ENCODE results near the gene DNAJB13.
A peak's percentile ranks its signal among the peaks of the same experiment; 100 is the strongest.
"Not testable (repeated sequence)": the region's sequence is repeated elsewhere in the genome, so short reads cannot be mapped to it uniquely, and the experiment has no call there.

DNAJB13 gene

DNA sequence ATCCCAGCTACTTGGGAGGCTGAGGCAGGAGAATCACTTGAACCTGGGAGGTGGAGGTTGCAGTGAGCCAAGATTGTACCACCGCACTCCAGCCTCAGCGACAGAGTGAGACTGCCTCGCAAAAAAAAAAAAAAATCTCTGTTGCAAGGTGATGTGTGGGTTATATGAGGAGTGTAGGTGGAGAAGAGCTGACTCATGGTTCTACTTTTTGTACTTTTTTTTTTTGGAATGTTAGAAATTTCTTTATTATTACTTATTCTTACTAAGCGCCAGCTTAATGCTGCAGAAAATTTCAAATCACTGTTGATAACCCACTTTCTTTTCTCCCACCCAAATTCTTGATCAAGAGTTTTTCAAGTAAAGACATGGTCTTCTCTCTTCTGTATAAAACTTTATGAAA, 29.6 kb upstream of the DNAJB13 start:
- no peak for TF ChIP-seq ZFX (IDR thresholded peaks at IDR 0.05; ENCODE audit: borderline replicate concordance)
- no peak overlapping the region for H3K27ac ChIP-seq

DNA sequence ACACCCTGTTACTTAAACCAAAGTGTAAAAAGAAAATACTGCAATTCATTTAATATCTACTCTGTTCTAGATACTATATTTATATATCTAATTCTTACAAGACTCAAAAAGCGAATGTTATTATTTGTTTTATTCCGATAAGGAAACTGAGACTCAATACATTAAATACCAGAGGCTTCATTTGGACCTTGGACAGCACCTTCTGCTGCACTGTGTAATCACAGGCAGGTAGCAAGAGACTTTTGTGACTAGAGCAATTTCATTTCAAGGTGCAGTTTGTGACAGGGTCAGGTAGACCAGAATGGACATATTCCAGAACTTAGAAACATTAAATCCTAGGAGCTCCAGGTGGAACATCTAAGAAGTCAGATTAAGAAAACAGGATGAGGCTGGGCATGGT, 21.4 kb upstream of the DNAJB13 start:
- H3K27ac ChIP-seq: no peak overlapping the region
- TF ChIP-seq ZFX (IDR thresholded peaks at IDR 0.05; ENCODE audit: borderline replicate concordance): no peak
- TF ChIP-seq, protein P1, sequence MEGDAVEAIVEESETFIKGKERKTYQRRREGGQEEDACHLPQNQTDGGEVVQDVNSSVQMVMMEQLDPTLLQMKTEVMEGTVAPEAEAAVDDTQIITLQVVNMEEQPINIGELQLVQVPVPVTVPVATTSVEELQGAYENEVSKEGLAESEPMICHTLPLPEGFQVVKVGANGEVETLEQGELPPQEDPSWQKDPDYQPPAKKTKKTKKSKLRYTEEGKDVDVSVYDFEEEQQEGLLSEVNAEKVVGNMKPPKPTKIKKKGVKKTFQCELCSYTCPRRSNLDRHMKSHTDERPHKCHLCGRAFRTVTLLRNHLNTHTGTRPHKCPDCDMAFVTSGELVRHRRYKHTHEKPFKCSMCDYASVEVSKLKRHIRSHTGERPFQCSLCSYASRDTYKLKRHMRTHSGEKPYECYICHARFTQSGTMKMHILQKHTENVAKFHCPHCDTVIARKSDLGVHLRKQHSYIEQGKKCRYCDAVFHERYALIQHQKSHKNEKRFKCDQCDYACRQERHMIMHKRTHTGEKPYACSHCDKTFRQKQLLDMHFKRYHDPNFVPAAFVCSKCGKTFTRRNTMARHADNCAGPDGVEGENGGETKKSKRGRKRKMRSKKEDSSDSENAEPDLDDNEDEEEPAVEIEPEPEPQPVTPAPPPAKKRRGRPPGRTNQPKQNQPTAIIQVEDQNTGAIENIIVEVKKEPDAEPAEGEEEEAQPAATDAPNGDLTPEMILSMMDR (IDR thresholded peaks at IDR 0.05): no peak

DNA sequence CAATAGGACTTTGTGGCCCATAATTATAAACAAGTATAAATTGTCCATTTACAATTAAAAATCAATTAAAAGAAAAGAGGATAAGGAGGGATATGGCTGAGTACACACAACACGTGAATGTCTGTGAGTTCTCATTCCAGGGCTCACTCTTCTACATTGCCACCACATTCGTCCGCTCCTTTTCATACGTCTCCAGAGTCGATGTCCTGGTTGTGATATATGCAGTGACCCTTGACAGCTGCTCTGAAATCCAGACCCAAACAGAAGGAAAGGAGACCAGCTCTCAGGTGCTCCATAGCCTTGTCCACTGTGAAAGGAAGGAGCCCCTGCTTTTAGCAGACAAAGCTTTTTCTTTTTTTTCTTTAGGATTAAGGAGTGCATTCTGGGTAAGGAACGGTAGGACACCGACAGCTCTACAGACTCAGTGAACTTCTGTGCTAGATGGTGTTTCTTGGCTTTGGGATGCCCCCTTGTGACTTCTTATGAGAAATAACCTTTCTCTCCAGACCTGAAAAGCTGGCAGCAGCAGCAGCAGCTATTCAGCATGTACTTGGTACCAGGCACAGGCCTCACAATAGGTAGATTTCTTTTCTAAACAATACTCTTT, 19.7 kb upstream of the DNAJB13 start:
- H3K27ac ChIP-seq: no peak overlapping the region
- TF ChIP-seq, protein P1 (IDR thresholded peaks at IDR 0.05): peak; percentile 56
- TF ChIP-seq ZFX (IDR thresholded peaks at IDR 0.05; ENCODE audit: borderline replicate concordance): no peak

DNA sequence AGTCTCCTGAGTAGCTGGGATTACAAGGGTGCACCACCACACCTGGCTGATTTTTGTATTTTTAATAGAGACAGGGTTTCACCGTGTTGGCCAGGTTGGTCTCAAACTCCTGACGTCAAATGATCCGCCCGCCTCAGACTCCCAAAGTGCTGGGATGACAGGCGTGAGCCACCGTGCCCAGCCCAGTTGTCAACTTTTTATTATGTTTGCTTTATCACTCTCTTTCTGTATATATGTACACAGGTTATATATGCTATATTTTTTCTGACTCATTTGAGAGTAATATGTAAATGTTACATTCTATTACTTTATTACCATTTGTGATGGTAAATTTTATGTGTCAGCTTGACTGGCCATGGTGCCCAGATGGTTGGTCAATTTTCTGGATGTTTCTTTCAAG, 18.9 kb upstream of the DNAJB13 start:
- H3K27ac ChIP-seq: no peak overlapping the region
- TF ChIP-seq, protein P1 (IDR thresholded peaks at IDR 0.05): no peak
- TF ChIP-seq ZFX (IDR thresholded peaks at IDR 0.05; ENCODE audit: borderline replicate concordance): no peak

DNA sequence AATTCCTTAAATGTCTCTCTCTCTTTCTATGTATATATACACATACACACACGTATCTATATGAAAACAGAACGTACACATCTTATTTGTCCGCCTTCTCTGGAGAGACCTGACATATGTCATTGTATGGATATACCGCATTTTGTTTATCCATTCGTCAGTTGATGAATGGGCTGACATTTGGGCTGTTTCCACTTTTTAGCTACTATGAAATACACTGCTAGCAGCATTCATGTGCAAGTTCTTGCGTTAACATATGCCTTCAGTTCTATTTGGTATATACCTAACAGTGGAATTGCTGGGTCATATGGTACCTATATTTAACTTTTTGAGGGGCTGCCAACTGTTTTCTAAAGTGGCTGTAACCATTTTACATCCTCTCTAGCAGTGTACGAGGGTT, 18.0 kb upstream of the DNAJB13 start:
- H3K27ac ChIP-seq: no peak overlapping the region

DNA sequence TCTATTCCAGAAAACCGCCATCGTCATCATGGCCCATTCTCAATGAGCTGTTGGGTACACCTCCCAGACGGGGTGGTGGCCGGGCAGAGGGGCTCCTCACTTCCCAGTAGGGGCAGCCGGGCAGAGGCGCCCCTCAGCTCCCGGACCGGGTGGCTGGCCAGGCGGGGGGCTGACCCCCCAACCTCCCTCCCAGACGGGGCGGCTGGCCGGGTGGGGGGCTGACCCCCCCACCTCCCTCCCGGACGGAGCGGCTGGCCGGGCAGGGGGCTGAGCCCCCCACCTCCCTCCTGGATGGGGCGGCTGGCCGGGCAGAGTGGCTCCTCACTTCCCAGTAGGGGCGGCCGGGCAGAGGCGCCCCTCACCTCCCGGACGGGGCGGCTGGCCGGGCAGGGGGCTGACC, 14.8 kb upstream of the DNAJB13 start:
- not testable (repeated sequence) for H3K27ac ChIP-seq

More for the DNA sequence above, 18.0 kb upstream of the DNAJB13 start:
- TF ChIP-seq, protein P1 (IDR thresholded peaks at IDR 0.05): no peak
- no peak for TF ChIP-seq ZFX (IDR thresholded peaks at IDR 0.05; ENCODE audit: borderline replicate concordance)

DNA sequence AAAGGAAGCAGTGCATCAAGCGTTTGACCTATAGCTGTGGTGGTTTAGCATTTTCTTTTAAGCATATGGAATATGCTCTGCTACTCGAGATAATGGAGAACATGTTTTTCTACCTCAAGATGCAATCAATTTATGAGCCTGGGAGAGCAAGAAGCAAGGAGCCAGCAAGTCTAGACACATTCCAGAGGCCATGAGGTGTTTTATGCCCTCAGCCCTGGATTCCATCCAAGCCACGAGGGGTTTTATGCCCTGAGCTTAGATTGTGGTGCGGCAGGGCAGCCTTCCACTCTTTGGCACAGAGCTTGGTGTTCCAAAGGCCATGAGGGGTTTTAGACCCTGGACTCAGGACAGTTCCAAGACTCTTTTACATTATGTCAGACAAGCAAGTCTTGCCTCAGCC, 11.7 kb upstream of the DNAJB13 start:
- H3K27ac ChIP-seq: no peak overlapping the region
- TF ChIP-seq, protein P1 (IDR thresholded peaks at IDR 0.05): no peak
- TF ChIP-seq ZFX (IDR thresholded peaks at IDR 0.05; ENCODE audit: borderline replicate concordance): no peak

DNA sequence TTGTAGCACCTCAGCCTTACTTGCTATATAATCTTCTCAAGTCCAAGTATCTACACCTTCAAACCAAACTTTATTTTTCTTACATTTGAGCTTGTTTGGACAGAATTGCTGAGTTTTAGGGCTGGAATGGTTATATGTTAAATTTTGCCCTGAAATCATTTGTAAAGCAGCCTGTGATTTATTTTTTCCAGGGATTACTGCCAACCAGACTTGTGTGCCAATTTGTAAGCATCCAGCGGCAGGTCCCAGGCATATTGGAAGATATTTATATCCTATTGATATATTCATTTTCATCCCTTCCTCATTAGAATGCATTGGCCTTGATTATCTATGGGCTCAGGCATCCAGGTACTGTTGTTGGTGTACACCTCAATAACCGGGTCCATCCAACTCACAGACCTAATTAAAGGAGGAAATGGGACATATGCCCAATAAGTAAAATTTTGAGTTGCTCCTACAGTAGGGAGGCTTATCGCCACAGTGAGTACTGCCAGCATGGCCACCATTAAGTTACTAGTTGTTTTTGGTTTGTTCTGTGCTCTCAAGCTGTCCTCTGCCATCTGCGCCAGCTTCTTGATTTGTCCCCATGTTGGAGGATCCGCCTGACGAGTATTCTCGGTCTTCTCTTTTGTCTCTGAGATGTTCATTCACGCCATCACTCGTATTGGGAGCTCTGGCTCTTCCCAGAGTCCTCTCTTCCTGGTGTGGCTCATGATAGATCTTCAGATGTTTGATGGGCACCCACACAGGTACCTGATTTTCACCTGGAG, 9.8 kb upstream of the DNAJB13 start:
- TF ChIP-seq ZFX (IDR thresholded peaks at IDR 0.05; ENCODE audit: borderline replicate concordance): no peak
- TF ChIP-seq, protein P1 (IDR thresholded peaks at IDR 0.05): no peak

More for the DNA sequence above, 9.8 kb upstream of the DNAJB13 start:
- no peak overlapping the region for H3K27ac ChIP-seq
